Body of pancreas (tissue), 4 donors: ENCODE results near the gene ZBTB11.

ENCODE experiments used
- CTCF ChIP-seq, 7 experiments: fragments of 450-650 bp in 4 of 7; fragments of 200-600 bp in 3 of 7; sonication (generic) in 3 of 7; IDR thresholded peaks; one replicate each; pipeline ENCODE4 v1.5.1; 2016 to 2019; ENCODE audit warnings: antibody characterized with exemption in 7 of 7
- POLR2A ChIP-seq, 3 donors: fragments of 450-650 bp; IDR thresholded peaks; one replicate each; pipeline ENCODE4 v1.6.1; 2016; ENCODE audit warnings: antibody characterized with exemption in 3 of 3, mild to moderate bottlenecking in 2 of 3

- TF ChIP-seq CTCF (IDR thresholded peaks at IDR 0.05) = peak in 2 of 7 experiments; percentile 6 to 15
- TF ChIP-seq POLR2A (IDR thresholded peaks at IDR 0.05) = peak in 1 of 3 donors; percentile 29
Measured at GRCh38 chr3:101724329-101725193, 47.6 kb upstream of the ZBTB11 start, which contains the start of gene CEP97.
